Stomach smooth muscle (tissue), 2 donors: Measurements from ENCODE around the gene TMEM135.
"Not testable (repeated sequence)": the region's sequence is repeated elsewhere in the genome, so short reads cannot be mapped to it uniquely, and the experiment has no call there.

Experiments
- H3K27ac ChIP-seq: one replicate; pipeline ENCODE4 v1.7.0; 2013; ENCODE audit warnings: mild to moderate bottlenecking, low read length, inconsistent platforms
- H3K27me3 ChIP-seq, 2 donors: one replicate each; pipeline ENCODE4 v1.7.0; 2013; ENCODE audit warnings: low read length in 2 of 2; ENCODE audit not compliant: insufficient read depth in 2 of 2, control insufficient read depth in 1 of 2
- H3K36me3 ChIP-seq, 2 donors: one replicate each; pipeline ENCODE4 v1.7.0; 2013; ENCODE audit warnings: low read length in 2 of 2; ENCODE audit not compliant: control insufficient read depth in 2 of 2, insufficient read depth in 2 of 2
- H3K4me1 ChIP-seq: one replicate; pipeline ENCODE4 v1.7.0; 2013; ENCODE audit warnings: low read length; ENCODE audit not compliant: control insufficient read depth, insufficient read depth
- H3K4me3 ChIP-seq, 2 donors: one replicate each; pipeline ENCODE4 v1.7.0; 2013; ENCODE audit warnings: low read length in 2 of 2
- H3K9ac ChIP-seq, 2 donors: one replicate each; pipeline ENCODE4 v1.7.0; 2013; ENCODE audit warnings: low read length in 2 of 2, mild to moderate bottlenecking in 1 of 2
- H3K9me3 ChIP-seq, 2 donors: one replicate each; pipeline ENCODE4 v1.7.0; 2013; ENCODE audit warnings: low read length in 2 of 2; ENCODE audit not compliant: control insufficient read depth in 2 of 2
- donor health status: healthy.
- donor health status: Pancreatic carcinoma.

The TMEM135 gene

GRCh38 chr11:87275176-87275575 lies 237.4 kb downstream of the TMEM135 start:
- H3K4me3 ChIP-seq: no peak overlapping the region

GRCh38 chr11:87280143-87280542 lies 242.4 kb downstream of the TMEM135 start:
- H3K9ac ChIP-seq: no peak overlapping the region
- H3K9me3 ChIP-seq: no peaks in the 10 kb centered on the region
- no peaks in the 10 kb centered on the region for H3K4me1 ChIP-seq
- H3K36me3 ChIP-seq: no peaks in the 10 kb centered on the region
- H3K4me3 ChIP-seq: no peak overlapping the region
- H3K27me3 ChIP-seq: no peaks in the 10 kb centered on the region
- H3K27ac ChIP-seq: no peak overlapping the region

More at GRCh38 chr11:87275176-87275575, 237.4 kb downstream of the TMEM135 start:
- Histone ChIP-seq H3K9ac (no peak overlapping the region), H3K36me3 (no peaks in the 10 kb centered on the region), H3K27me3 (no peaks in the 10 kb centered on the region), H3K4me1 (no peaks in the 10 kb centered on the region), H3K27ac (no peak overlapping the region), H3K9me3 (no peaks in the 10 kb centered on the region)

- Histone ChIP-seq H3K27me3 (no peaks in the 10 kb centered on the region), H3K9me3 (no peaks in the 10 kb centered on the region), H3K4me3 (no peak overlapping the region), H3K4me1 (no peaks in the 10 kb centered on the region), H3K36me3 (no peaks in the 10 kb centered on the region), H3K27ac (no peak overlapping the region), H3K9ac (no peak overlapping the region)
Measured at GRCh38 chr11:87281496-87281895, 243.8 kb downstream of the TMEM135 start.

- H3K27ac ChIP-seq: no peak overlapping the region
- H3K27me3 ChIP-seq: no peaks in the 10 kb centered on the region
Measured at GRCh38 chr11:87284306-87284705, 246.6 kb downstream of the TMEM135 start.

GRCh38 chr11:87285674-87286073 lies 247.9 kb downstream of the TMEM135 start:
- H3K4me1 ChIP-seq, H3K4me3 ChIP-seq, H3K36me3 ChIP-seq, H3K9ac ChIP-seq, H3K27me3 ChIP-seq, H3K27ac ChIP-seq, H3K9me3 ChIP-seq: not testable (repeated sequence)

More at GRCh38 chr11:87284306-87284705, 246.6 kb downstream of the TMEM135 start:
- H3K4me1 ChIP-seq: no peaks in the 10 kb centered on the region
- H3K4me3 ChIP-seq: no peak overlapping the region
- no peaks in the 10 kb centered on the region for H3K36me3 ChIP-seq
- H3K9ac ChIP-seq: no peak overlapping the region
- no peaks in the 10 kb centered on the region for H3K9me3 ChIP-seq

- Histone ChIP-seq H3K4me1 (no peaks in the 10 kb centered on the region), H3K9me3 (no peaks in the 10 kb centered on the region), H3K27ac (no peak overlapping the region), H3K27me3 (no peaks in the 10 kb centered on the region), H3K4me3 (no peak overlapping the region), H3K9ac (no peak overlapping the region), H3K36me3 (no peaks in the 10 kb centered on the region)
Measured at GRCh38 chr11:87286338-87286737, 248.6 kb downstream of the TMEM135 start.

GRCh38 chr11:87290304-87290922 lies 252.7 kb downstream of the TMEM135 start:
- Histone ChIP-seq H3K36me3 (no peaks in the 10 kb centered on the region), H3K4me1 (no peaks in the 10 kb centered on the region), H3K9me3 (no peaks in the 10 kb centered on the region), H3K9ac (no peak overlapping the region), H3K27me3 (no peaks in the 10 kb centered on the region), H3K27ac (no peak overlapping the region), H3K4me3 (no peak overlapping the region)

- H3K4me1 ChIP-seq: no peaks in the 10 kb centered on the region
- no peaks in the 10 kb centered on the region for H3K27me3 ChIP-seq
- no peak overlapping the region for H3K9ac ChIP-seq
- no peaks in the 10 kb centered on the region for H3K9me3 ChIP-seq
- no peaks in the 10 kb centered on the region for H3K36me3 ChIP-seq
- no peak overlapping the region for H3K4me3 ChIP-seq
- H3K27ac ChIP-seq: no peak overlapping the region
Measured at GRCh38 chr11:87292598-87292997, 254.9 kb downstream of the TMEM135 start.

GRCh38 chr11:87295237-87295636 lies 257.5 kb downstream of the TMEM135 start:
- Histone ChIP-seq H3K27ac (no peak overlapping the region), H3K4me1 (no peaks in the 10 kb centered on the region), H3K36me3 (no peaks in the 10 kb centered on the region), H3K9me3 (no peaks in the 10 kb centered on the region), H3K27me3 (no peaks in the 10 kb centered on the region), H3K4me3 (no peak overlapping the region), H3K9ac (no peak overlapping the region)

- Histone ChIP-seq H3K4me3 (no peak overlapping the region), H3K27me3 (no peaks in the 10 kb centered on the region), H3K36me3 (no peaks in the 10 kb centered on the region), H3K27ac (no peak overlapping the region), H3K9me3 (no peaks in the 10 kb centered on the region), H3K4me1 (no peaks in the 10 kb centered on the region), H3K9ac (no peak overlapping the region)
Measured at GRCh38 chr11:87296627-87297026, 258.9 kb downstream of the TMEM135 start.

- Histone ChIP-seq H3K27me3 (no peaks in the 10 kb centered on the region), H3K9ac (no peak overlapping the region), H3K4me3 (no peak overlapping the region), H3K9me3 (no peaks in the 10 kb centered on the region), H3K27ac (no peak overlapping the region), H3K36me3 (no peaks in the 10 kb centered on the region), H3K4me1 (no peaks in the 10 kb centered on the region)
Measured at GRCh38 chr11:87298155-87298554, 260.4 kb downstream of the TMEM135 start.
